DOHH2 (cell line): ENCODE data around the gene CNTN5.

Experiments
- EZH2phosphoT487 ChIP-seq: fragments of 200-600 bp; sonication (generic); IDR thresholded peaks from 2 replicates; pipeline ENCODE4 v1.6.1; 2017; ENCODE audit warnings: borderline replicate concordance, mild to moderate bottlenecking, antibody characterized with exemption, low read length, moderate library complexity, mixed read lengths
- TF ChIP-seq, protein P1 (sequence below): fragments of 200-600 bp; sonication (generic); IDR thresholded peaks from one replicate; pipeline ENCODE4 v1.5.1; 2014; ENCODE audit warnings: antibody characterized with exemption, mild to moderate bottlenecking, low read depth, low read length; ENCODE audit not compliant: poor library complexity, severe bottlenecking

DNA sequence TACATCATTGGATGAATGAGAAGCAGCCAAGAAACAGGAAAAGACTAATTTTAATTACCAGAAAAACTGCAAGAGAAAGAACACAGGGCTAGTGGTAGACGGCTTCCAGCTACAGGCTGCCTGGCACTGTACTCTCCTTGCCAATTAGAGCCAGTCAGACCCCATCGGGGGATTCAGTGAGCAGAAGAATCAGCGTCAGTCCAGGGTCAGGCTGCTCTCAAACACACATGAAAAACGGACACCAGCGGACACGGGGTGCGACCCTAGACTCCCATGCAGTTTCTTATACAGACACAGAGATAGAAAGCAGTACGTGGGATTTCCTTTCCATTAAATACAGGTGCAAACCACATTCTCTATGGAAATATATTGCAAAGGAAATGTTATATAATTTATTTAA, 1.1 kb upstream of the CNTN5 start:
- TF ChIP-seq, protein P1, sequence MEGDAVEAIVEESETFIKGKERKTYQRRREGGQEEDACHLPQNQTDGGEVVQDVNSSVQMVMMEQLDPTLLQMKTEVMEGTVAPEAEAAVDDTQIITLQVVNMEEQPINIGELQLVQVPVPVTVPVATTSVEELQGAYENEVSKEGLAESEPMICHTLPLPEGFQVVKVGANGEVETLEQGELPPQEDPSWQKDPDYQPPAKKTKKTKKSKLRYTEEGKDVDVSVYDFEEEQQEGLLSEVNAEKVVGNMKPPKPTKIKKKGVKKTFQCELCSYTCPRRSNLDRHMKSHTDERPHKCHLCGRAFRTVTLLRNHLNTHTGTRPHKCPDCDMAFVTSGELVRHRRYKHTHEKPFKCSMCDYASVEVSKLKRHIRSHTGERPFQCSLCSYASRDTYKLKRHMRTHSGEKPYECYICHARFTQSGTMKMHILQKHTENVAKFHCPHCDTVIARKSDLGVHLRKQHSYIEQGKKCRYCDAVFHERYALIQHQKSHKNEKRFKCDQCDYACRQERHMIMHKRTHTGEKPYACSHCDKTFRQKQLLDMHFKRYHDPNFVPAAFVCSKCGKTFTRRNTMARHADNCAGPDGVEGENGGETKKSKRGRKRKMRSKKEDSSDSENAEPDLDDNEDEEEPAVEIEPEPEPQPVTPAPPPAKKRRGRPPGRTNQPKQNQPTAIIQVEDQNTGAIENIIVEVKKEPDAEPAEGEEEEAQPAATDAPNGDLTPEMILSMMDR = no peak
- no peak for TF ChIP-seq EZH2phosphoT487
